ENCODE results near the gene CDC45.

DNA sequence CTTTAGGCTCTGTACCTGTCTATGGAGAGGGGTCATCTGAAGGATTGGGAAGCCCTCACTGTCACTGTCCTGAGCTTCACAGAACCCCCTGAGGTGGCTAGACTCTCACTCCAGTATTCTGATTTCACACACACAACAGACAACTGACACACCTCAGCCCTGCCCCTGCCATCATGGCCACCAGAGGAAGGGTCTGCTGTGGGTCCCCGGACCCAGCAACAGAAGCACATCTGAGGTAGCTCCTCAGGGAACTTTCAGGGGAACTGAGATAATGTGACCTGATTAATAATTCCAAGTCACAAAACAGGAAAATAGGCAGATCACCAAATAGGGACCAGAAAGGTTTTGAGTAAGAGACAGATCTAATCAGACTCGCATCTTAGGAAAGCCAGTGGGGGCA is 24.7 kb upstream of the CDC45 start:
- TF ChIP-seq, protein P1, sequence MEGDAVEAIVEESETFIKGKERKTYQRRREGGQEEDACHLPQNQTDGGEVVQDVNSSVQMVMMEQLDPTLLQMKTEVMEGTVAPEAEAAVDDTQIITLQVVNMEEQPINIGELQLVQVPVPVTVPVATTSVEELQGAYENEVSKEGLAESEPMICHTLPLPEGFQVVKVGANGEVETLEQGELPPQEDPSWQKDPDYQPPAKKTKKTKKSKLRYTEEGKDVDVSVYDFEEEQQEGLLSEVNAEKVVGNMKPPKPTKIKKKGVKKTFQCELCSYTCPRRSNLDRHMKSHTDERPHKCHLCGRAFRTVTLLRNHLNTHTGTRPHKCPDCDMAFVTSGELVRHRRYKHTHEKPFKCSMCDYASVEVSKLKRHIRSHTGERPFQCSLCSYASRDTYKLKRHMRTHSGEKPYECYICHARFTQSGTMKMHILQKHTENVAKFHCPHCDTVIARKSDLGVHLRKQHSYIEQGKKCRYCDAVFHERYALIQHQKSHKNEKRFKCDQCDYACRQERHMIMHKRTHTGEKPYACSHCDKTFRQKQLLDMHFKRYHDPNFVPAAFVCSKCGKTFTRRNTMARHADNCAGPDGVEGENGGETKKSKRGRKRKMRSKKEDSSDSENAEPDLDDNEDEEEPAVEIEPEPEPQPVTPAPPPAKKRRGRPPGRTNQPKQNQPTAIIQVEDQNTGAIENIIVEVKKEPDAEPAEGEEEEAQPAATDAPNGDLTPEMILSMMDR (conservative IDR thresholded peaks at IDR 0.05) = no peak
- TF ChIP-seq EZH2 (IDR thresholded peaks at IDR 0.05; ENCODE audit: low read depth) = no peak
